Measurements from ENCODE around the gene GARIN3. TPM values are rescaled to one million over a fixed set of nuclear protein-coding genes. Genes with fewer than 3 reads are reported as not detected.

GARIN3 gene
- total and polyA plus RNA-seq, 9 of the 15 experiments (the other 6 are each of a cell fraction or from before 2014, with no cell fraction given): not detected

DNA sequence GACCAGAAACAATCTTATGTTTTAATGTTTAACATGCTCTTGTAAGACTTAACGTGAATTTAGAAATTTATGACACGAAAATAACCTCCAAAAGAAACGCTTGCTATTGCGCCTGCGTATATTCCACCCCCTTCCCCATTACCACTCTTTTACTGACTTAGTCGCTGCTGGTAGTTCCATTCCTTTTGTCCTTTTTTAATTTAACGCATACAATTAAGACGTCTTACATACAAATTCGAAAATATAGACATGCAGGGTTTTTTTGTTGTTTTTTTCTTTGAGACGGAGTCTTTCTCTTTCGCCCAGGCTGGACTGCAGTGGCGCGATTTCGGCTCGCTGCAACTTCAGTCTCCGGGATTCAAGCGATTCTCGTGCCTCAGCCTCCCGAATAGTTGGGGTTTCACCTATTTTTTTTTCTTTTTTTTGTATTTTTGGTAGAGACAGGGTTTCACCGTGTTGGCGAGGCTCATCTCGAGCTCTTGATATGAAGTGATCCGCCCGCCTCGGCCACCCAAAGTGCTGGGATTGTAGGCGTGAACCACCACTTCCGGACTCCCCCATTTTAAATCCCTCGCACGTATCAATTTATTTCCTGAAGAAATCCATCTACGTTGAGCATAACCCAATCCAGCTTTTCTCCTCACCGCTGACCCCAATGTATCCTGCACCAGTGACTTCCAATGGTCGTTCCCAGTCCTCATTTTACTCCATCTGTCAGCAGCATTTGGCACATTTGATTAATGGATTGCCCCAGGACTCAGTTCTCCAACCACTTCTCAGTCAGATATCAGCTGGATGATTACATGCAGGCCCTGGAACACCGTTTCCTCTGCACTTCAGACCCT is 22.7 kb downstream of the GARIN3 start (continued):
- TF ChIP-seq ZNF408 (CRISPR knock-in tag; IDR thresholded peaks at IDR 0.05; ENCODE audit: low read depth) (no peak), ELF1 (tag; IDR thresholded peaks at IDR 0.05) (peak; percentile 48; the same call in 1 of the 2 replicates), MED1 (CRISPR knock-in tag; IDR thresholded peaks at IDR 0.05; ENCODE audit: borderline replicate concordance) (no peak), THRAP3 (IDR thresholded peaks at IDR 0.05; ENCODE audit: borderline replicate concordance) (peak; percentile 59; the same call in 1 of the 2 replicates), HDAC3 (IDR thresholded peaks at IDR 0.05; ENCODE audit: borderline replicate concordance, partially characterized antibody) (peak; percentile 19), ZNF764 (CRISPR knock-in tag; IDR thresholded peaks at IDR 0.05; ENCODE audit: low read depth) (no peak), E2F3 (CRISPR knock-in tag; IDR thresholded peaks at IDR 0.05) (no peak), CHD2 (IDR thresholded peaks at IDR 0.05; ENCODE audit: low read depth, low read length) (no peak), MTA2 (IDR thresholded peaks at IDR 0.05; ENCODE audit: low read depth) (peak; percentile 20; the same call in 1 of the 2 replicates)
- TF ChIP-seq, protein P1, sequence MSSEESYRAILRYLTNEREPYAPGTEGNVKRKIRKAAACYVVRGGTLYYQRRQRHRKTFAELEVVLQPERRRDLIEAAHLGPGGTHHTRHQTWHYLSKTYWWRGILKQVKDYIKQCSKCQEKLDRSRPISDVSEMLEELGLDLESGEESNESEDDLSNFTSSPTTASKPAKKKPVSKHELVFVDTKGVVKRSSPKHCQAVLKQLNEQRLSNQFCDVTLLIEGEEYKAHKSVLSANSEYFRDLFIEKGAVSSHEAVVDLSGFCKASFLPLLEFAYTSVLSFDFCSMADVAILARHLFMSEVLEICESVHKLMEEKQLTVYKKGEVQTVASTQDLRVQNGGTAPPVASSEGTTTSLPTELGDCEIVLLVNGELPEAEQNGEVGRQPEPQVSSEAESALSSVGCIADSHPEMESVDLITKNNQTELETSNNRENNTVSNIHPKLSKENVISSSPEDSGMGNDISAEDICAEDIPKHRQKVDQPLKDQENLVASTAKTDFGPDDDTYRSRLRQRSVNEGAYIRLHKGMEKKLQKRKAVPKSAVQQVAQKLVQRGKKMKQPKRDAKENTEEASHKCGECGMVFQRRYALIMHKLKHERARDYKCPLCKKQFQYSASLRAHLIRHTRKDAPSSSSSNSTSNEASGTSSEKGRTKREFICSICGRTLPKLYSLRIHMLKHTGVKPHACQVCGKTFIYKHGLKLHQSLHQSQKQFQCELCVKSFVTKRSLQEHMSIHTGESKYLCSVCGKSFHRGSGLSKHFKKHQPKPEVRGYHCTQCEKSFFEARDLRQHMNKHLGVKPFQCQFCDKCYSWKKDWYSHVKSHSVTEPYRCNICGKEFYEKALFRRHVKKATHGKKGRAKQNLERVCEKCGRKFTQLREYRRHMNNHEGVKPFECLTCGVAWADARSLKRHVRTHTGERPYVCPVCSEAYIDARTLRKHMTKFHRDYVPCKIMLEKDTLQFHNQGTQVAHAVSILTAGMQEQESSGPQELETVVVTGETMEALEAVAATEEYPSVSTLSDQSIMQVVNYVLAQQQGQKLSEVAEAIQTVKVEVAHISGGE (CRISPR knock-in tag; IDR thresholded peaks at IDR 0.05): 0 out of 6 replicates have a peak, but pooled peaks of 1 of the 3 experiments have one; percentile 29
- TF ChIP-seq, protein P2, sequence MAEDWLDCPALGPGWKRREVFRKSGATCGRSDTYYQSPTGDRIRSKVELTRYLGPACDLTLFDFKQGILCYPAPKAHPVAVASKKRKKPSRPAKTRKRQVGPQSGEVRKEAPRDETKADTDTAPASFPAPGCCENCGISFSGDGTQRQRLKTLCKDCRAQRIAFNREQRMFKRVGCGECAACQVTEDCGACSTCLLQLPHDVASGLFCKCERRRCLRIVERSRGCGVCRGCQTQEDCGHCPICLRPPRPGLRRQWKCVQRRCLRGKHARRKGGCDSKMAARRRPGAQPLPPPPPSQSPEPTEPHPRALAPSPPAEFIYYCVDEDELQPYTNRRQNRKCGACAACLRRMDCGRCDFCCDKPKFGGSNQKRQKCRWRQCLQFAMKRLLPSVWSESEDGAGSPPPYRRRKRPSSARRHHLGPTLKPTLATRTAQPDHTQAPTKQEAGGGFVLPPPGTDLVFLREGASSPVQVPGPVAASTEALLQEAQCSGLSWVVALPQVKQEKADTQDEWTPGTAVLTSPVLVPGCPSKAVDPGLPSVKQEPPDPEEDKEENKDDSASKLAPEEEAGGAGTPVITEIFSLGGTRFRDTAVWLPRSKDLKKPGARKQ (CRISPR knock-in tag; IDR thresholded peaks at IDR 0.05): peak; percentile 65; the same call in 1 of the 2 replicates
- TF ChIP-seq, protein P3, sequence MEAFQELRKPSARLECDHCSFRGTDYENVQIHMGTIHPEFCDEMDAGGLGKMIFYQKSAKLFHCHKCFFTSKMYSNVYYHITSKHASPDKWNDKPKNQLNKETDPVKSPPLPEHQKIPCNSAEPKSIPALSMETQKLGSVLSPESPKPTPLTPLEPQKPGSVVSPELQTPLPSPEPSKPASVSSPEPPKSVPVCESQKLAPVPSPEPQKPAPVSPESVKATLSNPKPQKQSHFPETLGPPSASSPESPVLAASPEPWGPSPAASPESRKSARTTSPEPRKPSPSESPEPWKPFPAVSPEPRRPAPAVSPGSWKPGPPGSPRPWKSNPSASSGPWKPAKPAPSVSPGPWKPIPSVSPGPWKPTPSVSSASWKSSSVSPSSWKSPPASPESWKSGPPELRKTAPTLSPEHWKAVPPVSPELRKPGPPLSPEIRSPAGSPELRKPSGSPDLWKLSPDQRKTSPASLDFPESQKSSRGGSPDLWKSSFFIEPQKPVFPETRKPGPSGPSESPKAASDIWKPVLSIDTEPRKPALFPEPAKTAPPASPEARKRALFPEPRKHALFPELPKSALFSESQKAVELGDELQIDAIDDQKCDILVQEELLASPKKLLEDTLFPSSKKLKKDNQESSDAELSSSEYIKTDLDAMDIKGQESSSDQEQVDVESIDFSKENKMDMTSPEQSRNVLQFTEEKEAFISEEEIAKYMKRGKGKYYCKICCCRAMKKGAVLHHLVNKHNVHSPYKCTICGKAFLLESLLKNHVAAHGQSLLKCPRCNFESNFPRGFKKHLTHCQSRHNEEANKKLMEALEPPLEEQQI (IDR thresholded peaks at IDR 0.05): no peak
